ENCODE measurements around the gene TMEM30B.
"Not testable (repeated sequence)": the region's sequence is repeated elsewhere in the genome, so short reads cannot be mapped to it uniquely, and the experiment has no call there.

TMEM30B gene

DNA sequence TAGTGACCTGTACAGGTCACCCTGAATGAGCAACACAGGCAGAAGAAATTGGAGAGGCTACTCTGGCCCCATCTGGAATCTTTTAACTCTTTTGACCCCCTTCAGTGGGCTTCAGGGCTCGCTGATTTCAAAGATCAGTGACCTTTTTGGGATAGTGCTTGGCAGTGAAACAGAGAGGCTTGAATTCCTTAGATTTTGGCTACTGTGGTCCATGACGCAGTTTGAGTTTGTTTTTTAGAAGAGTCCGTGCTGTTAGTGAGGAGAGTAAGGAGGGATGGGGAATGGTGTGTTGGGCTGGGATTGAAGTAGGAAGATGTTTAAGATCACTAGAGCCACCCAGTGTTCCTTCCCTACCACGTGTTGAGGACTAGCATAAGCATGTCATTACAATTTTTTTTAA, 16.5 kb downstream of the TMEM30B start:
- DNase-seq, result no peak

- no peak for DNase-seq
Observed at GRCh38 chr14:61264010-61264571, 17.0 kb downstream of the TMEM30B start.

DNA sequence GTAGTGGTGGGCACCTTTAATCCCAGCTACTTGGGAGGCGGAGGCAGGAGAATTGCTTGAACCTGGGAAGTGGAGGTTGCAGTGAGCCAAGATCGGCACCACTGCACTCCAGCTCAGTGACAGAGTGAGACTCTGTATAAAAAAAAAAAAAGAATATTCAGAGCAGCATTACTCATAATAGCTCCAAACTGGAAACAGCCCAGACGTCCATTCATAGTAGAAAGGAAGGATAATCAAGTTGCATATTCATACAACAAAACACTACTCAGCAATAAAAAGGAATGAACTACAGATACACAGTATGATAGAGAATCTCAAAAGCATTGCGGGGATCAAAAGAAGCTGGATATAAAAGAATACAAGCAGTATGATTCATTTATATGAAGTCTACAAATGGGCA, 19.1 kb downstream of the TMEM30B start:
- no peak for DNase-seq

- DNase-seq, result no peak
Observed at GRCh38 chr14:61260939-61261776, 20.0 kb downstream of the TMEM30B start.

DNA sequence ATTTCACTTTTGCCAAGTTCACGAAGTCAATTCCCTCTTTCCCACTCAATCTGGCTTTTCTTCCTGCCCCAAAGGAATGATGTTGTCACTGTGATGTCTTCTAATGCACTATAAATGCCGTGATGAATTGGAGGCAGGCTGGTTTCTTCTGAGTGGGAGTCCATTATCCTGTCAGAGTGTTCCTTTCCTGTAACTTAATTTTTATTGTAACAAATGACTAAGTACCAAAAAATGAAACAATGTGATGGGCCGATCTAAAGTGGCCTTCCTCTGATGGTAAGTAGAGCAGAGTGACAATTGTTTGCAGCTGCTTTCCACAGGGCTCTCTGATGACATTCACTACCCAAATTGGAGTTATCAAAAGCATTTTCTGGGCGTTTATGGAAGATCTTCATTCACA, 22.2 kb downstream of the TMEM30B start:
- no peak for DNase-seq

- no peak for DNase-seq
Observed at GRCh38 chr14:61257469-61258057, 23.6 kb downstream of the TMEM30B start.

DNA sequence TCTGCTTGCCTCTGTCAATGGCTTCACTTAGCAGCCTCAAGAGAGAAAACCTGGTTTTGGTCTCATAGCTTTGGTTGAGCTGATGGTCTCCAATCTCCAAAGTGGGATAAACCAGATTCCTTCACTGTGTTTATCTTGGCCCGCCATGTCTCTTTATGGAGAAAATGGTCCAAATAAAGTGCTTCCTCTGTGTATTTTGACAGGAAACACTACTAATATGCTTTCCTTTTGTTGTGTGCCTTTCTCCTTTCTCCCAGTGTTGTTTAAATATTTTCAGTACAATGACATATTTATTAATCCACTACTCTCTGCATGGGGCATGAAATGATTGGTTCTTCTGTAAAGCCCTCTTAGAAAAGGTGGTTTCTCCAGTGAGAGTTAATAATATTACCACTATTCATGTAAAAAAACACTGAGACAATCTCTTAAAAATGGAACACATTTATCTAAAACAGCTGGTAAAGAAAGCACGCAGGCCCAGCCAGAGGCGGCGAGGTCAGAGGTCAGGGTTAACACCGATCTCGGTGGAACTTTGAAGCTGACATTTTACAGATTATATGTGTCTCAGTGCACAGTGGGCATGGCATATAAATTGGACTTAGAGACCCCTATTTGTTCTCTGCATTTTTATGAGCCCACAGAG, 24.2 kb downstream of the TMEM30B start:
- no peak for DNase-seq

DNA sequence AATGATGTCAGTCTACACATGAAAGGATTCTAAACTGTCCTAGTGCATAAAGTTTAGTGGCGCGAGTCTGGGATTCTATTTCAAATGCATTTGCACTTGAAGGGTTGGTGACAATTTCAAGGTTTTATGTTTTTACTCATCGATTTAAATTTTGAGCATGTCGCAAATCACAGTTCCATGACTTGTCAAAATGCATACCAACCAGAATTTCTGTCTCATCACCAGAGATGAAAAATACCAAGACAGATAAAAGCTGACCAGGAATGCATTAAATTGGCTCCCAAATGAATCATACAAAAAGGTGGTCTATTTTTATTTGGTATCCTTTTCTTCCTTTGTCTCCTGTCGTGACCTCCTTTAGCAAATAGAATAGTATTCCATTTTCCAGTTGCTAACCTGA, 25.2 kb downstream of the TMEM30B start:
- no peak for DNase-seq

GRCh38 chr14:61254808-61255526, 26.2 kb downstream of the TMEM30B start:
- DNase-seq, result no peak

DNA sequence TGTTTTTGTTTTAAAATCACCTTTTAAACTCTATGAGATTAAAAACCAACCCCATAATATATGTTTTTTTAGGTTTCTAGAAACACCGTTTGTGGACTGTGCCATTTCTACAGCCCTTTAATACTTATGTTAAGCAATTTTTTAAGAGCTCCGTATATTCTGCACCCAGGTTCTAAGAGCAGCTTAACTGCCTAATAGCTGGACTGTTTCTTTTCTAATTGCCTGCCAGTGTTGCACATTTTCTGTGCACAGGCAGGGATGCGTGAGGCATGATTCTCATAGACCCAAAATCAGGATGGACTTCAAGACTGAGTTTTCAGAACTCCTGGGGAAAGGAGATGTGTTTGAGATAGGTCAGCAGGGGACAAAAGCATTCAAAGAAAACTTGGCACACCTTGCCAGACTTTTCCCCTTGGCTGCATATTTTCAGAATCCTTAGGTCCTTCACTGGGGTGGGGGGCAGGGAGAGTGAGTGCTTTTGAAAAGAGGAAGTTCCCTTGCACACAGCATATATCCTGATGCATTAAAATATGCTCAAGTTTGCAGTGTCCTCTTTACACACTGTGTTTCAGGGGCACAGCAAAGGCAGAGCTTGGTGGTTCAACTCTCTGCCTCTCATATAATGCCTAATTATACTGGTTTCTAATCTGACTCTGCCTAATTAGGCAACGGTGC, 27.9 kb downstream of the TMEM30B start:
- DNase-seq, result peak; percentile 35

DNA sequence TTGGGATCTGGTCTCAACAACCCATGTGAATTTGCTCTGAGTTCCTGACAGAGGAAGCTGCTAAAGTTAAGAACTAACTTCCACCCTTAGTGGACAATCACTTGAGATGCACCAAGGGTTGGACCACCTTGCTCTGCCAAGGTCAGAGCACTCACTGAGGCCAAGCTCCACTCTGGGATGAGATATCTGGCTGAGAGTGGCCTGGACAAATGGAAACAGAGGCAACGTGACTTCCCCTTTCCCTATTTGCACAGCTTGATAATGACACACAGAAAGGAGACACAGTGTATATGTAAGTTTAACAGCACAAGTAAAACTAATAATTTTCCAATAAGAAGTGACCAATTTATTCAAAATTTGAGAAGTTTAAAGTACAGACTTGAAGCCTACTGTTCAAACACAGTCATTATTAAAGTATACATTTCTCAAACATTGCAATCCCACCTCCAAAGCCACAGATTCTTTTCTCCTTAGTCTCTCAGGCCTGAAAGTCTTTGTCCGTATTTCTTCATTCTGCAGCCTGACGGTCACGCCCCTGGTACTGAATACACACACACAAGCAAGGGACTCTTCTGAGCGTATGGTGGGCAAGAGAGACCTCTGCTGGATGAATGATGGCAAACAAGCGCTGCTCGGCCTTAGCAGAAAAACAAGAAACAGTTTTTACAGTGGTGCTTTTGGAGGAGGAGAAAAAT, 28.6 kb downstream of the TMEM30B start:
- DNase-seq, result peak; percentile 73

- DNase-seq, result no peak
Observed at GRCh38 chr14:61250063-61250462, 31.1 kb downstream of the TMEM30B start.

DNA sequence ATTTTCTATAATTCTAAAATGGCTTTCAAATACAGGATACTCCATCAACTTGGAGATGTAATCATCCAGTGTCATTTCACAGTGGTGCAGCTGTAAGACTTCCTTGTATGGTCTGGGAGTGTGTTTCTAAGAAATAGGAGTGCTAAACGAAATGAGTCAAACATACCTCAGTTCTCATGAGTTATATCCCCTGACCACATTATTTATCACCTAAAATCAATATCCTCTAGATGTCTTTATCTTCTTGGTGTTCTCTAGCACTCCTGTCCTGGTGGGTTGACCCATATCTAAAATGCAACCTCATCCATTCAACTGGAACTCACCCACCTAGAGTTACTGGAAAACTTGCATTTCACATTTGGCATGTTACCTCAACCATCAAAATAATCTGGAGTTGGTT, 33.2 kb downstream of the TMEM30B start:
- no peak for DNase-seq

GRCh38 chr14:61246721-61247120, 34.4 kb downstream of the TMEM30B start:
- no peak for DNase-seq

GRCh38 chr14:61244009-61244408, 37.1 kb downstream of the TMEM30B start:
- DNase-seq, result no peak

GRCh38 chr14:61240206-61240605, 40.9 kb downstream of the TMEM30B start:
- DNase-seq, result no peak

- DNase-seq, result not testable (repeated sequence)
Observed at GRCh38 chr14:61239285-61239684, 41.9 kb downstream of the TMEM30B start.

- DNase-seq, result no peak
Observed at GRCh38 chr14:61238611-61239245, 42.4 kb downstream of the TMEM30B start.

DNA sequence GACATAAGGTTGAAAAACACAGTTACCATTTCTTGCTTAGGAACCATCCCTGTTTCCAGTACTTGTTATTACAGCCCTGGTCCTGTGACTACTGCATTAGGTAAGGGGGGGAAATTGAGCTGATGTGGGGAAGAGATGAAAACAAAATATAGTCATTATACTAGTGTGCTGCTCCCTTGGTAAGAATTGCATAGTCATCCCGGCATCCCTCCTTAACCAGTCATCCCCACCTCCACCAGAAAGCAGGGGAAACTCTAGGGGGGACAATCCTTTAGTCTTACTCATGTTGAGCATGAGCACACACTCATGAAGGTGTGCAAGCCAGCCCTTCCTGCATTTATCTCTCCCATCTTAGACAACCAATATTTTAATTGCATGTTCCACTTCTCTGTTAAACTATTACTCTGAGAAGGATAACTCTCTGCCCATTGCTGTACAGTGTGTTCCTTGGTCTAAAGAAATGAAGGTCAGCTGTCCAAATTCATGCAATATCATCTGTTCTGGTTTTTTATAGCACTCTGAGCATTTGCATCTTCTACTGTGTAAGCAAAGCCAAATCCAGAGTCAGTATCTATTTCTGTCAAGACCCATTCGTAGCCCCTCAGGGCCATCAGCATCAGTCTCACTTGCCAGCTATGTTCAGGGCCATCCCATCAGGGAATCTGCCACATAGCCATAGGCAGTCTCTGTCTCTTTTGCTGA, 46.8 kb downstream of the TMEM30B start:
- DNase-seq, result no peak

- DNase-seq, result no peak
Observed at GRCh38 chr14:61233436-61233956, 47.6 kb downstream of the TMEM30B start.

All from GDM1 (cell line).